HG03066 (cell line): ENCODE data around the gene FRMD4A.
"Not testable (repeated sequence)": the region's sequence is repeated elsewhere in the genome, so short reads cannot be mapped to it uniquely, and the experiment has no call there.

ENCODE experiments used
- ATAC-seq: cut with Tn5 transposase; IDR thresholded peaks from one replicate; pipeline ENCODE4 v1.9.1; 2021; ENCODE audit warnings: low read depth; ENCODE audit not compliant: unreplicated experiment

The FRMD4A gene

DNA sequence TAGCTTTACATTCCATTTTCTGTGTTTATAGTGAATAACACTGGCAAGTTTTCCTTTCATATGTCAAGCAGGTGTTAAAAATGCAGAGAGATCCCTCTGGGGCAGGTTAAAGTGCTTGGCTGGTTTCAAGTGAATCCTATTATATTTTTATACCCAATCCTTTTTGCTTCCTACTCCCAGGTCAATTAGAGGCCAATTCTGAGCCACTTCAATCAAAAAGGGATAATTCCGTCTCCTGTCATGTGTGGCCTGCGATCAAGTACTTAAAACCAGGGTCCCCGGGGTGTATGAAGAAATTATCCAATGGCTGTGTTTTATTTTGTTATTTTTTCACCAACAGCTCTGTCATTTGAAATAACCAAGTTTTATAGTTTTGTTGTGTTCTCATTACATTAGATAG lies 430.8 kb downstream of the FRMD4A start:
- ATAC-seq, result no peak

DNA sequence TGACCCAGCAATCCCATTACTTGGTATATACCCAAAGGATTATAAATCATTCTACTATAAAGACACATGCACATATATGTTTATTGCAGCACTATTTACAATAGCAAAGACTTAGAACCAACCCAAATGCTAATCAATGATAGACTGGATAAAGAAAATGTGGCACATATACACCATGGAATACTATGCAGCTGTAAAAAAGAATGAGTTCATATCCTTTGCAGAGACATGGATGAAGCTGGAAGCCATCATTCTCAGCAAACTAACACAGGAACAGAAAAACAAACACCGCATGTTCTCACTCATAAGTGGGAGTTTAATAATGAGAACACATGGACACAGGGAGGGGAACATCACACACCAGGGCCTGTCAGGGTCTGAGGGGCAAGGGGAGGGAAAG lies 434.6 kb downstream of the FRMD4A start:
- ATAC-seq, result not testable (repeated sequence)

DNA sequence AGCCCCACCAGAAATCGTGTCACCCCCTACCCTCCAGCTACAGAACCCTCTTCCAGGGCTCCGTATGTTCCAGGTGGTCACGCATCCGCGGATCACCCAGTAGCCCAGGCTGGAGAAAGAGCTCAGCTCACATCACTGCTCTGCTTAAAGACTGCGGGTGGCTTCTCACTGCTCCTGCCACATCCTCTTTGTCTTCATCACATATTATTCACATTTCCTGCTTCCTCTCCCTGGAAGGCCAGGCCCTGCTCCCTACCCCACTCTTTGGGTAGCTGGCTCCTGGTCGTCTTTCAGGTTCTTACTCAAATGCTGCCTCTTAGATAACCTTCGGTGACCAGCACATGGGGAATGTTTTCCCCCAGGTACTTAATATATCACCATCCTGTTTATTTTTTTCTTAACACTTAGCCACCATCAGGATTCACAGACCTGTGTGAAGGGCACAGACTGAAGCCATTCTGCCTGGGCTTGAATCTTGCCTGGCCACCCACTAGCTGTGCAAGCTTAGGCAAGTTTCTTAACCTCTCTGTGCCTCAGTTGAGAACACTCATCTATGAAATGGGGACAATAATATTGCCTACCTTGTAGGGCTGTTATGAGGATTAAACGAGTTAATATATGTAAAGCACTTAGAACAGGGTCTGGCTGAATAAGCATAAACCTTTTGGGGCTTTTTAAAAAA lies 436.2 kb downstream of the FRMD4A start:
- no peak for ATAC-seq

DNA sequence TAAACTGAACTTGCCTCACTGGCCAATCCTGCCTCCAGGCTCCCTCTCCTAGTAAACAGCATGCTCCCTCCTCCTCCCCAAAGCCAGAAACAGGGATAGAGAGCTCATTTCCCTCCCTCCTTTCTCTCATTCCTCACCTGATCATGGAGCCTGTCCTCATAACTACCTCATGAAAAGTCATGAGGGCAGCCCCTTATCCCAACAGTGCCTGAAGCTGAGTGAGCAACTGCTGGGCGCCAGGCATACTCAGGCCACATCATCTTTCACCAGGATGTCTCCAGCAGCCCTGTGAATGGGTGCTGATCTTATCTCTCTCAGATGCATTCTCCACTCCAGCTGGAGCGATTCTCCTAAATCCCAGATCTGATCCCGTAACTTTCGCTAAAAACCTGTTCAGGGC lies 436.8 kb downstream of the FRMD4A start:
- ATAC-seq, result no peak

DNA sequence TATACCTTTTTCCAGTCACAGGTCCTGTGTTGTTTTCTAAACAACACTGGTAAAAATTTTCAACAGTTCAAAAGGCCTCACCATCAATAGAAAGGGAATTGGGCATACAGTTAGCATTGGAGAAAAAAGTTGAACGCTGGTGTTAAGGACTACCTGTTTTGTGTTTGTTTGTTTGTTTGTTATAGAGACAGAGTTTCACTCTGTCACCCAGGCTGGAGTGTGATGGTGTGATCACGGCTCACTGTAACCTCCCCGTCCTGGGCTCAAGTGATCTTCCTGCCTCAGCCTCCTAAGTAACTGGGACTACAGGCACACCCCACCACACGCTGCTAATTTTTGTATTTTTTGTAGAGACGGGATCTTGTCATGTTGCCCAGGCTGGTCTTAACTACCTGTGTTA lies 437.9 kb downstream of the FRMD4A start:
- ATAC-seq, result no peak

DNA sequence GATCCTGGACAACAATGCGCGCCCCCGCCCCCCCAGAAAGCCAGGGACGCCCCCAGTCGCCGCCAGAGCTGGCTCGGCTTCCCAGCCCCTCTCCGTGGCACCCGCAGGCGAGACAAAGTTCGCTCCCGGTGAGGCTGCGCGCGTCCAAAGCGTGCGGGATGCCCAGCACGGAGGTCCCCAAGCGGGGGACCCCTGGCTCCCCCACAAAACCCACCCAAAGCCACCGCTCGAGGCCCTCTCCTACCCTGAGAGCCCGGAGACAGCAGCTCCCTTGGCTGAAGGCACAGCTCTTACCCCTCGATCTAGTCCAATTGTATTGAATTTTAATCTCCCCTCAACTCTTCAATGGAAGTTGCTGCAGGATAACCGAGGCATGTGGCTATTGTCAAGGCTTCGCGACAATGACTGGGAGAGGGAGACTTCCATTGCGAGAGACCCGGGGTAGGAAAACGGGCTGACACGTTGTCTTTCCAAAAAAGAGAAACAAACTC lies 438.7 kb downstream of the FRMD4A start:
- ATAC-seq, result no peak

DNA sequence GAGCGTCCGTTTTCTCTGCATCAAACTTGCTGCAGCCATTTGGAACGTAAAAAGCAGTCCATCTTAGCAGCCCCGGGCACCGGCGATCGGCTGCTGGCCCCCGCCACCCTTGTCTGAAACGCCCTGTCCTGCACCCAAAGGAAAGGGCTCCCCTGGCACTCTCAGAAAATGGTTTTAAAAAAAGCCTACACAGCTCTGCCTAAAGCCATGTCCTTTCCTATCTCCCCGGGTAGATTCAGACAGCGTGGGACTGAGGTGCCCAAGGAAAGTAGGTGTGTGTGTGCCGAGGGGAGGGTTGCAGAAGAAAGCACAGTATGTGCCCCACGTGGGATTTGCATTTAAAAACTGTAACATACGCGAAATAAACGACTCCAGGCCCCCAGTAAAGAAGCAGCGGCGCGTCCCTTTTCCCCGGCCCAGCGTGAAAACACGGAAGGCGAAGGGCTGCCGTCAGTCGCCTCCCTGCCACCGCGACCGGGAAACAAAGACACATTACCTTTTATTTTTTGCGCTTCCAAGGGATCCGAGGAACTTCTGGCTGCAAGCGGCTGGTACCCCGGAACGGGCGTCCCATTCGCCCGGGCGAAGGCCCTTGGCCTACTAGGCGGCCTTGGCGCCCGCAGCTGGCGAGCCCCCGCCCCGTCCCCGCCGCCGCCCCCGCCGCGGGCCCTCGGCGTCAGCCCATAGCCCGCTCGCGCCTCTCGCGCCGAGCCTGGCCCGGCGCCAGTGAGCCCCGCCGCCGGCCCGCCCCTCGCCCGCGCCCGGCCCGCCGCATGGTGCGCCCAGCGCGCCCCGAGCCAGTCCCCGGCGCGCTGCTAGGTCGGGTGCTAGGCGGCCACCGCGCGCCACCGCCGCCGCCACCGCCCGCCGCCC lies 439.4 kb downstream of the FRMD4A start:
- ATAC-seq, result no peak

DNA sequence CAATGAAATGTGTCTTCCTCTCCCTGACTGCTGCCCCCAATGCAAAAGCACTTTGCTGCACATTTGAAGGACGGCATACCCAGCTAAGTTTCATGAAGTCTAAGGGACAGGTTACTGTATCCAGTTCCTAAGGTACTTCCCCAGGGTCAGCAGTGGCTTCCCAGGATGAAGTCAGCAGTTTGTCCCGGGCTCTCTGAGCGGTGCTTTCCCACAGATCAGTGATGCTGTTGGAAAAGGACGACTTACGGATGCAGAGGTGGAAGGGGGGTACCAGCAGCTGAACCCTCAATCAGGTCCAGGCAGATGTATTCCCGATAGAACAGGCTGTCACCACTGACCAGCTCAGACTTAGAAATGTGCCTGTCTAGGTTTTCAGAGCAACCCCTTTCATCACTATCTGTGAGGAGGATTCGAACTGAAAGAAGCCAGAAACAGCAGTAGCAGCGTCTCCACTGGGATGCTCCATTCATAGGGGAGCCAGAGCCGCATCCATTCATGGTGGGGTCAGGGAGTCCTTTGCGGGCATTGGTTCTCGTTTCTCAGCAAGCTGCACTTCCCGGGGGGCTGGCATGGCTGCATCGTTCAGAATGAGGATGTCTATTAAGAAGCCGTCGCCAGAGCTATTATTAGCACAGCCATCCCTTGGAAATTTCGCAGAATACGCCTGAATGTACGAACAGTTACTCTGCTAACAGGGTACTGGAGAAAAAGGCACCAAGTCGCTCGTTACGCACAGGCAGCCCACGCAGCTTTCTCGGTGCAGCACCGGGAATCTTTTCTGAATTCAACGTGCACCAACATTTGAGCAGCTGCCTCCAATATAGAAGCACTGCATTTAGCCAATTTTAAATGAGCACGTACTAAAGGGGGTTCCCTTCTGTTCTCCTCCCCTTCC lies 440.2 kb downstream of the FRMD4A start:
- no peak for ATAC-seq

DNA sequence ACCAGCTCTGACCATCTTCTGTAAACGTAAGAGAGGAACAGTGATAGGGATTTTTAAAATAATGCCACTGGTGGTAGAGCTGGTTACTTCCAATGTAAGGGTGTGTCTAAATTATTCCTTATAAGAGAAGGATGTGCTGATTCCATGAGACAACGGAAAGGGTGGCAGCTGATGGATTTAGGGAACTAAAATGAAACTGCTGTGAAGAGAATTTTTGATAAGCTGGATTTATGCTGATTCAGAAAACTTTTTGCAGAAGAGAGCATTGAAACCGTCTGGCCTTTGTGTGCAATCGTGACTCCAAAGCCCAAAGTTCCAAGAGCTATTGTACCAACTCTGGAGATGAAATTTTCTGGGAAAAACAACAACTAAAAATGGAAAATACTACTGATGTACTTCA lies 443.0 kb downstream of the FRMD4A start:
- no peak for ATAC-seq

DNA sequence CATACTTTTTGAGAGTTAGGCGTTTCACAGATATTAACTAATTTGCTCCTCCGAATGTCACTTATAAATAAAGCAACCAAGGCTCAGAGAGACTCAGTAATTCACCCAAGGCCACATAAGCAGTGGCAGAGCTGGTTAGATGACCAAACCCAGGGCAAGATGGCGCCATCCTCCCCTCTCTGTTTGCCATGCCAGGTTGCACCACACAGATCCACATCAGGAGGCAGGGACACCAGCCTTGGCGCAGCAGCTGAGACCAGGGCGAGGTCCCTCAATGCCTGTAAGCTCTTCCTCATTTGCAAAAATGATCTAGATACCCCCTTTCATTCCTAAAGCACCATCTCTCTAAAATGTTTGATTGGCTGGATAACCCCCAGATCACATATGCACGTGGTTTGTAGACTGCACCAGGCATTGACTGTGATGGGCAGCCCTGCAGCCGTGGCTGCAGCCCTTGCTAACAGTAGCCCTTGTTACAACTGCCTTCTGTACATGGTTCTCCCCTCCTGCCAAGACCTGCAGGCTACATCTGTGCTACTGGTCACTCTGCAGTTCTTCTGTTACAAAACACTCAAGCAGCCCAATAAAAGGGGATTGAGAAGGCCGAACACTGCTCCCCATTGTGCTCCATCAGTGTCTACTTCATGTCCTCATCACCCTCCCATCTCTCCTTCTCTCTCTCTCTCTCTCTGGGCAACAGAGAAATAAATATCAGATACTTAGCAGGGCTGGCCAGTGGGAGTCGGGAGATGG lies 445.3 kb downstream of the FRMD4A start:
- ATAC-seq, result no peak

DNA sequence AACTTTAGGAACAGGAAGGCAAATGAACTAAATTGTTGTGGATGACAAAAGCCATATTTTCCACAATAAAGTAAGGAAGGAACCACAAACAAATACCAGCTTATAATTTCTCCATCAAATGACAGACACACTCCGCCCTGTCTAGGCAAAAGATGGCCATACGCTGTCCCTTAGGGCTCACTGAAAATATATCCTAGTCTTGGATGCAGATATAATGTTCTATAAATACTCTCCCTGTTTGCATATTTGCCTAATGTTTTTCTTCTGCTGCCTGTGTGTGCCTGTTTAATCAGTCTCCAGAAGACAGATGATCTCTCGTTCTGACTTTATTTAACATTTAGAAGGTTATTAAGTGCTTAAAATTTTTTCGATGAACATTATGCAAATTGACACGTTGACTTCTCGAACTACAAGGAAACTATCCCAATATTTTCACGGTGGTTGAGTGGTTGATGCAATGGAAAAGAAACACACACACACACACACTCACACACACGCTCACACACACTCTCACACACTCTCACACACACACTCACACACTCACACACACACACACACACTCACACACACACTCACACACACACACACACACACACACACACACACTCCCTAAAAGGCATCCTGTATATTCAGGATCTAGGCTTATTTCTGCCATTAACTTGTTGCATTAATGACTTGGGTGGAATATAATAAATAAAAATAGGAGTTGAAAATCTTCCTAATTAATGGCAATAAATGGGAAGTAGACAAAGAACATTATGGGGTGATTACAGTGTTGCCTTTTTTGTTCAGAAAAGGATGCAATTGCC lies 446.9 kb downstream of the FRMD4A start:
- ATAC-seq, result no peak

DNA sequence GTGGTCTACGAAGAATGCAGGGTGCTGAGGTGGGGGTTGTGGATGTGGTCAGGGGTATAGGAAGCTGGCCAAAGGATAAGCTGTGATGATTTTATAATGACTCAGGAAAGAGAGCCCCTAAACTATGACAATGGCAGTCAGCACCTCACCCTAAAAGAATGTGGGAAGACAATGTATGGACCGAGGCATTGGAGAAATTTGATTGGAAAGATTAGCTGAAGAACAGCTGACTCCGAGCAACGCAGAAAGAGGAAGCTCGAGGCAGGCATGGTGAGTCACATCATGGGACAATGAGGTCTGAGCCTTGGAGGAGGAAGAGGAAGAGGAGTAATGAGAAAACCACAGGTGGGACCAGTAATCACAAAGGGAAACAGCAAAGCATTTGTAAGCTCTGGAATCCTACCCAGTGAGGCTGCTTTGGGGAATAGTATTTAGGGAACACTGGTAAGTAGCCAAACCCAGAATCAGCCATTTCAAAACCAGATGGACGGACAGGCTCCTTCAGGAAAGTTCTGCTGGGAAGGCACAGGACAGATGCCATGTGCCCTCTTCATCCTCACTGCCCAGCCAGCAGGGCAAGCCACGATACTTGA lies 448.5 kb downstream of the FRMD4A start:
- no peak for ATAC-seq

DNA sequence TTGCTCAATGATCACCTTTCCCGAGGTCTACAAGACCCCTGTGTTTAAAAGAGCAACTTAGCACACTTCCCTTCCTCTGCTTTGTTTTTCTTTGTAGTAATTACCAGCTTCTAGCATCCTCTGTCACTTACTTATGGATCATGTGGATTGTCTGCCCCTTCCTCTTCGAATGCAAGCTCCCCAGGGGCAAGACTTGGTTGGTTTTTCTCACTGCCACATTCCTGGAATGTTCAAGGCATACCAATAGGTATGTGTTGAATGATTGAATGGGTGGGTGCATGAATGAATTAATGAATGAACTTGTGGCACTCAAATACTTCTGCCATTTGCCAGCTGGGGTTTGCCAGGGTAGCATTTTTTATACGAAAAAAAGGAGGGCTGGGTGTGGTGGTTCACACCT lies 450.0 kb downstream of the FRMD4A start:
- ATAC-seq, result no peak

DNA sequence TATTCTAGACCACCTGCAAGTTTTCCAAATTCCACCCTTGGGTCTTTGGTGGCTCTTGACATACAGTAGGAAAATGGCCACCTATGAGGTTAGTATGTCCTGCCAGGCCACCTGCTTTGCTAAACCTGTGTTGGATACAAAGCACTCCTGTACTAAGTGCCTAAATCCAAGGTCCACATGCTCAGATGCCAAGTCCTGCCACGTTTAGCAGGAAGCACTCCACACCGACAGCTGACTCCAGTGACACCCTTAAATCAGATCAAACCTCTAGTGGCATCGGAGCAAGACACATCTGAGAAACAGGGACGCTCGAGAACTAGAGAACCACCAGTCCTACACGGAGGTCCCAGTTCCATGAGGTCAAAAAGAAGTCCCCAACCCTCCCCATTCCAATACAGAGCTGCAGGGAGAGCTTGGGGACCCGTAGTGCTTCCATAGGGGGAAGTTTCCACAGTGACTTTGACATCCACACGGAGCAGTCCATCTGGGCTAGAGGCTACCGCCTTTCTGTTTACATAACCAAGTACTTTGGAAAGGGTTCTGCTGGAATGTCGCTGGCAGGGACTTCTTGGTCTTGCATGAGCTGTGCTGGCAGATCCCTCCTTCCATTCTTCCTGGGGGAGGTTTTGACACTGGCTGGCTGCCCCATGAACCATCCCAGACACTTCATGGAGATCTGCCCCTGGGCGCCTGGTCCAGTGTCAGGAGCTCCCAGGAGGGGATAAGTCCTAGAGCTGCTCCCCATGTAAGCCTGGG lies 453.4 kb downstream of the FRMD4A start:
- no peak for ATAC-seq

DNA sequence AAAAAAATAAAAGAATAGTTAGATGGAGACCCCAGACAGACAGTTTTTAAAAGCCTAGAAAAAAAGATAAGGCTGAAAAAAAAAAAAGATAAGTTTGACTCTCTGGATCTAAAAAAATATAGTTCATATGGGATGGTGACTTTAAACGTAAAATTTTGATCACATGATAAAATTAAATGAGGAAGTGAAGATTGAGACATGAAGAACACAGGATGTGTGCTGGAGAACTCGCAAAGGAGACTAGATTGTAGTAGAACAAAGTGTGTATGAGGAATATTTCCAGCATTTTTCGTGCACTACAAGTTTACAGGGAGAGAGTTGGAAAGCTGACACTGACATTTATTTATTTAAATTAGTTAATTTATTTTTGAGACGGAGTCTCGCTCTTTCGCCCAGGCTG lies 457.5 kb downstream of the FRMD4A start:
- ATAC-seq, result no peak

DNA sequence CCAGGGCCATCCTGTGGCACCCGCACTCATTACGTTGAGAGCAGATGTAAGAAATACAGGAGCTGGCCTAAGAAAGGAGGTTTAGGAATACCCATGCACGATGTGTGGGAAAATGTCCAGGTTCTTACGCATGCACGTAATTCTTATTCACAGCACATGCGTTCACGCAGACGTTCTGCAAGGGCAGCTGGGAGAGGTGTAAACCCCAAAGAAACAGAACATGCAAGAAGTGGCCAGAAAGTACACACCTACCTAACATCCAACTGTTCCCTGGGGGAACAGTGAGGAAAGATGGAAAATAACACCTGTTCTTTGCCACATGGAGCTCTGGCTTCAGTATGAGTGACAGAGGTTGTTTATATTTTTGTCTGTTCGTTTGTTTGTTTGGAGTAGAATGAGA lies 458.3 kb downstream of the FRMD4A start:
- no peak for ATAC-seq

DNA sequence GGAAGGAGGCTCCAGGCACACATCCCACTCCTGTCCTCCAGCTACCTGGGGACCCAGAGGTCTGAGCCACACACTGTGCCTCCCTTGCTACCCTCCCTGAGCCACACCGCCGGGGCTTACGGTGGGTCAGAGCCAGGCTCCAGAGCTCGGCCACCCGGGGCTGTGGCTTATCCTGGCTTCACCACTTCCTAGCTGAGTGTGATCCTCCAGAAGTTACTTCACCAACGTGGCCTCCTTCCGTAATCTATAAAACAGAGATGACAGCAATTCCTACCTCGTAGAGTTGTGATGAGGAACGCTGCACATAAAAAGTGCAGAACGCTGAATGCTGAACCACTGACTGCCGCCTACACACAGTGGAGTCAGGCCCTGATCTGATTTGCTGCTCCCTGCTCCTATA lies 458.9 kb downstream of the FRMD4A start:
- ATAC-seq, result no peak

DNA sequence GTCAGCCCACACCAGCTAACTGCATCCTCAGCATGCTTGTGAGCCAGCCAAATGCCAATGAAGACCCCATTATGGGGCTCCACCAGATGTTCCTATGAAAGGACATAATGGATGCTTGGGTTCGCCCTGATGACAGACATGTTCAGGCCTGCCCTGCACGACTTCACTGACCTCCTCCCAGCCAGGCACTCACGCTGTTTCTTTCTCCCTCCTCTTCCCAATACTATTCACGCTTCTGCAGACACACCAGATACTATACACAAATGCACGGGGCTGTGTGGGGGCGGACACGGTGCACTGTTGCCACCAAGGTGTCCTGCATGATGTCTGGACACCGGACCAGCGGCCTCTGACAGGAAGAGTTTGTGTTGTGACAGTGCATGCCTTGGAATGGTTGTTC lies 459.7 kb downstream of the FRMD4A start:
- no peak for ATAC-seq
